ENCODE measurements around the gene OR2A7.
"Not testable (repeated sequence)": the region's sequence is repeated elsewhere in the genome, so short reads cannot be mapped to it uniquely, and the experiment has no call there.

GRCh38 chr7:144293794-144294499, 29.4 kb upstream of the OR2A7 start:
- TF ChIP-seq RARB (CRISPR knock-in tag; IDR thresholded peaks at IDR 0.05); GLIS3 (CRISPR knock-in tag; IDR thresholded peaks at IDR 0.05); ARNTL (CRISPR knock-in tag; IDR thresholded peaks at IDR 0.05; ENCODE audit: borderline replicate concordance, low read depth); CSDC2 (CRISPR knock-in tag; IDR thresholded peaks at IDR 0.05); ZNF8 (CRISPR knock-in tag; IDR thresholded peaks at IDR 0.05); TOX (CRISPR knock-in tag; IDR thresholded peaks at IDR 0.05; ENCODE audit: borderline replicate concordance); ZFP30 (CRISPR knock-in tag; IDR thresholded peaks at IDR 0.05): not testable (repeated sequence)
- TF ChIP-seq, protein P1, sequence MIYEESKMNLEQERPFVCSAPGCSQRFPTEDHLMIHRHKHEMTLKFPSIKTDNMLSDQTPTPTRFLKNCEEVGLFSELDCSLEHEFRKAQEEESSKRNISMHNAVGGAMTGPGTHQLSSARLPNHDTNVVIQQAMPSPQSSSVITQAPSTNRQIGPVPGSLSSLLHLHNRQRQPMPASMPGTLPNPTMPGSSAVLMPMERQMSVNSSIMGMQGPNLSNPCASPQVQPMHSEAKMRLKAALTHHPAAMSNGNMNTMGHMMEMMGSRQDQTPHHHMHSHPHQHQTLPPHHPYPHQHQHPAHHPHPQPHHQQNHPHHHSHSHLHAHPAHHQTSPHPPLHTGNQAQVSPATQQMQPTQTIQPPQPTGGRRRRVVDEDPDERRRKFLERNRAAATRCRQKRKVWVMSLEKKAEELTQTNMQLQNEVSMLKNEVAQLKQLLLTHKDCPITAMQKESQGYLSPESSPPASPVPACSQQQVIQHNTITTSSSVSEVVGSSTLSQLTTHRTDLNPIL (CRISPR knock-in tag; IDR thresholded peaks at IDR 0.05; ENCODE audit: low read depth) = not testable (repeated sequence)
